GM21447 (cell line): ENCODE measurements around the gene FBXL15.
A peak's percentile ranks its signal among the peaks of the same experiment; 100 is the strongest.
"Not testable (repeated sequence)": the region's sequence is repeated elsewhere in the genome, so short reads cannot be mapped to it uniquely, and the experiment has no call there.

Experiments
- ATAC-seq: cut with Tn5 transposase; IDR thresholded peaks from one replicate; pipeline ENCODE4 v1.9.1; 2021; ENCODE audit not compliant: unreplicated experiment

Gene FBXL15

DNA sequence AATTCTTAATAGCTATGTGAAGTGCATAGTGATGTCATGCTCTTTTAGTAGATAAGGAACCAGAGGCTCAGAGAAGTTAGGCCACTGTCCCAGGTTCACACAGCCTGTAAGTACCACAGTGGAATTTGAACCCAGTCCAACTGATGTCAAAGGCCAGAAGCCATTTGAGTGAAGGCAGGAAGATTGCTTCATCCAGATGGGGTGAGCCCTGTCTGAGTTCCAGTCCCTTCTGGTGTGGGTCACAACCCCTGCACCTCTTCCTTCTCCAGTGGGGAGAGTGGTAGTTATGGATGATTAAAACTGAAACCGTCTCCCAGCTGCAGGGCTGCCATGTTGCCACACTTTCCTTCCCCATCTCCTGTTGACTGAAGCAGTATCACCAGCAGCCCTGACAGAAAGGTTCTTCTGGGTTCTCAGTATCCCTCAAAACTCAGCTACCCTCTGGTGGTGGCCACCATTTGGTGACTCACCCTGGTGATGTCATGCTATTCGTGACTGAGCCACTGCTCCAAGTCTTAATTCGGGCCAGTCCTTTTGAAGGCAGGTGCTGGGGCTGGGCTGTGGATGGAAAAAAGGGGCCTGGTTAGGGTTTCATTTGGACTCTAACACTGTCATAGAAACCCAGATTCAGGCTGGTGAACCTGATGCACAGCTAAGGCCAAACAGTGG is 32.2 kb downstream of the FBXL15 start:
- ATAC-seq, result no peak

DNA sequence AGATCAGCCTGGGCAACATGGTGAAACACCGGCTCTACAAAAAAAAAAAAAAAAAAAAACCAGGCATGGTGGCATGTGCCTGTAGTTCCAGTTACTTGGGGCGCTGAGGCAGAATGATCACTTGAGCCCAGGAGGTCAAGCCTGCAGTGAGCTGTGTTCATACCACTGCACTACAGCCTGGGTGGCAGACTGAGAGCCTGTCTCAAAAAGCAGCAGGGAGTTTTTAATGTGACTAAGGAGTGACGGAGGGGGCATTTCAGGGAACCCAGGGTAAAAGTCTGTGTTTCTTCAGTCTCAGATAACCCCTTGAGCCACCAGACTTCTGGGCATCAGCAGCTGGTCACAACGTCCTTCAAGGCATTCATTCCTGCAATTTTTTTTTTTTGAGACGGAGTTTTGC is 32.9 kb downstream of the FBXL15 start:
- no peak for ATAC-seq

DNA sequence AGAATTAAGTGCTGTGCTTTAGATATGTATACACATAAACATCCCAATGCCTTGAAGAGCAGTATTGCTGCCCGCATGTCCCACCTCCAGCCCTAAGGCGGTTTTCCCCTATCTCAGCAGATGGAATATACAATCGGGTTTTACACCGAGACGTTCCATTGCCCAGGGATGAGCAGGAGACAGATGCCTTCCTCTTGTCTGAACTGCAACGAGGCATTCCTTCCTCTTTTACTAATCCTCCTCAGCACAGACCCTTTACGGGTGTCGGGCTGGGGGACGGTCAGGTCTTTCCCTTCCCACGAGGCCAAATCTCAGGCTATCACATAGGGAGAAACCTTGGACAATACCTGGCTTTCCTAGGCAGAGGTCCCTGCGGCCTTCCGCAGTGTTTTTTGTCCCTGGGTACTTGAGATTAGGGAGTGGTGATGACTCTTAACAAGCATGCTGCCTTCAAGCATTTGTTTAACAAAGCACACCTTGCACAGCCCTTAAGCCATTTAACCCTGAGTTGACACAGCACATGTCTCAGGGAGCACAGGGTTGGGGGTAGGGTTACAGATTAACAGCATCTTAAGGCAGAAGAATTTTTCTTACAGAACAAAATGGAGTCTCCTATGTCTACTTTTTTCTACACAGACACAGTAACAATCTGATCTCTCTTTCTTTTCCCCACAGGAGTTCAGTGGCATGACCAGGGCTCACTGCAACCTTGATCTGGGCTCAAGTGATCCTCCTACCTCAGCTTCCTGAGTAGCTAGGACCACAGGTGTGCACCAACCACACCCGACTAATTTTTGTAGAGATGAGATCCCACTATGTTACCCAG is 34.2 kb downstream of the FBXL15 start:
- ATAC-seq, result not testable (repeated sequence)

DNA sequence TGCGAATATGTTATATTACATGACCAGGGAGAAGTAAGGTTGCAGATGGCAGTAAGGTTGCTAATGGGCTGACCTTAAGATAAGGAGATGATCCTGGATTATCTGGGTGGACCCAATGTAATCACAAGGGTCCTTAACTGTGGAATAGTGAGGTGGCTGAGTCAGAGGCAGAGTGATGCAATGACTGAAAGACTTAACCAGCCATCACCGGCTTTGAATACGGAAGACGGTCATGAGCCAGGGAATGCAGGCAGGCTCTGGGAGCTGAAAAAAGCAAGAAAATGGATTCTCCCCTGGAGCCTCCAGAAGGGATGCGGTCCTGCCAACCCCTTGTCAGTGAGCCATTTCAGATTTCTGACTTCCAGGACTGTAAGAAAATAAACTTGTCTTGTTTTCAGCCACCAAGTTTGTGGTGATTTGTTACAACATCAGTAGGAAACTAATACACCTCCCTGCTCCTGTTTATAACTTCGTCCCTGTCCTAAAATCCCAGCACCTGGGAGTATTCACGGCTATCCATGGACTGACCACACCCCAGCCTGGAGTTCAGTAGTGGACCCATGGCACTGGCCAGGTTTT is 35.3 kb downstream of the FBXL15 start:
- no peak for ATAC-seq

DNA sequence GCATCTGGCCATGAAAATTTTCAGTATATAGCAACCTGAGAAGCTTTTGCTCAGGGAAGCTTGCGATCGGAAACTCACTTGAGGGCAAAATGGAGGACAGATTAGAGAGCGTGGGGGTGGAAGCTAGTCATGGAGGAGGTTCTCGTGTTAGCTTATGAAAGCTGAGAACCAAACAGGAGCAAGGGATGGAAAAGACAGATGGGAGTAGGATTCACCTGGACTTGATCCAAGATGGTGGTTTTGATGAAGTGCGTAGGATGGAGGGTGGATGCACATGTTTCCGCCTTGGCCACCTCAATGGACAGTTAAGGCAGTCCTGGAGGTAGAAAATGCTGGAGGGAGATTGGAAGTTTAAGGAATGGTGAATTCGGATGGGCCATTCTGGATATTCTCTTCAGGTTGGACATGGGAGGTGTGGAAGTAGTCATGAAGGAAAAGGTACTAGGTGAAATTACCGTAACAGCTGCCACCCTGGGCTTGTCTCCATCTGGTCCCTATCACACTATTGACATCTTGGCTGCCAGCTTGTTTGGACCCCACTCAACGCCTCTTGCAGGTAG is 37.0 kb downstream of the FBXL15 start:
- ATAC-seq, result no peak

DNA sequence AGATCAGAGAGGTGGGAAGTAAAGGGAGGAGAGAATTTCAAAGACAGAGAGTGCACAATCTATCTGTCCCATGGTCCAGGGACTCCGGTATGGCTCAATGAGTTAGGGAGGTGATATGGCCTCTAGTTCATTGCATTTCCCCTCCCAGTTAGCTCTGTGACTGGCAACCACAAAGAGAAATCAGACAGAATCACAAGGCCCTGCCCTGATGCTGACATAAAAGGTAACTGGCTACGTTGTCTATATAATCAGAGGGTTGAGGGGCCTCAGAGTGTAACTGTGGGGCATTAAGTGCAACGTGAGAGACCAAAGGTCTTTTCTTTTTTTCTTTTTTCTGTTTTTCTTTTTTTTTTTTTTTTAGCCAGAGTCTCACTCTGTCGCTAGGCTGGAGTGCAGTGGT is 38.0 kb downstream of the FBXL15 start:
- ATAC-seq, result no peak

DNA sequence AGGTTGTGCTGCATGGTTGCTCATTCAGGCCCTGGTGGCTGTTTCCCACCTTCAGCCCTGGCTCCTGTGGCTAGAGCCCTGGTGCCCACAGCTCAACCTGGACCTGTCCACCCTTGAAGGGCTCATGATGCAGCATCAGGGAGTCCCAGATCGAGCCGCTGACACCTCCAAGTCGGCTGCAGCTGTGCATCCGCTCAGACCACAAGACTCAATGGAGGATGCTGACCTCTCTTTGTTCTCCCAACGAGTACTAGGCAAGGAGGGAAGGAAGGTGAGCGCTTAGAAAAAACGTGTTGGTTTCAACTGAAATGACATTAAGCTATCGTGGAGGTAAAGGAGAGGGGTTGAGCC is 40.2 kb downstream of the FBXL15 start:
- ATAC-seq, result peak; percentile 40

DNA sequence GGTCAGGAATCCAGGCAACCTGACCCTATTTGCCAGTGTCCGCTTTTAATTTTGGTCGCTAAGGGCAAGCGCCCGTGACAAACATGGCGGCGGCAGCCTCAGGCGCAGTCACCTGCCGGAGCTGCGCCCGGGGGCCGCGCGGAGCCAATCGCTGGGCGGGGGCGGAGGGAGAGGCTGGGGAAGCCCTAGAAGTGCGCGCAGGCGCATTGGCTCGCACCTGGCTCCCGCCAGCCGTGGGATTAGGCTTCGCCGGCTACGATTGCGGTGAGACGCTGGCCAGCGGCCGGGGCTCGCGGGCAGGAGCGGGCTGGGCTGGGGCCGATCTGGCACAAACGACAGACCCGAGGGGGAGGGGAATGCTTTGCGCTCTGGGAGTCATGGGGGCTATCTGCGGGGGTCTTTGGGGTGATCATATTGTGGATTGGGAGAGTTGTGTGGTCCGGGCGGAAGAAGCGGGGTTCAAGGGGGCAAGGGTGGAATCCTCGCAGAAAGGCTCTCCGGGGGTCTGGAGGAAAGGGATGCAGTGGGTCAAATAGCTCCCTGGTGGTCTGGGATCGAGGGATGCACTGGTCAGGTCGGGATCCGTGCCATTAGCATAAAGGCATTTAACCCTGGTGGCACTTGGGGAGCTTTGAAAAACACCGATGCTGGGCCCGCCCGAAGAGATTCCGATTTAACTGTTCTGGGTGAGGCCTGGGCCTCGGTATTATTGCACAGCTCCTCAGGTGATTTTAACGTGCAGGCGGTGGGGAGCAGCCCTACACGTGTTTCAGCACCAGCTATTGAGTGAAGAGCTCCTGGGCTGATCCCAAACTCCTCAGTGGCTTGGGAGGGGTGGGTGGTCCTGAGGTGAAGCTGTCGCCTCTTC is 40.8 kb downstream of the FBXL15 start:
- peak; percentile 80 for ATAC-seq

DNA sequence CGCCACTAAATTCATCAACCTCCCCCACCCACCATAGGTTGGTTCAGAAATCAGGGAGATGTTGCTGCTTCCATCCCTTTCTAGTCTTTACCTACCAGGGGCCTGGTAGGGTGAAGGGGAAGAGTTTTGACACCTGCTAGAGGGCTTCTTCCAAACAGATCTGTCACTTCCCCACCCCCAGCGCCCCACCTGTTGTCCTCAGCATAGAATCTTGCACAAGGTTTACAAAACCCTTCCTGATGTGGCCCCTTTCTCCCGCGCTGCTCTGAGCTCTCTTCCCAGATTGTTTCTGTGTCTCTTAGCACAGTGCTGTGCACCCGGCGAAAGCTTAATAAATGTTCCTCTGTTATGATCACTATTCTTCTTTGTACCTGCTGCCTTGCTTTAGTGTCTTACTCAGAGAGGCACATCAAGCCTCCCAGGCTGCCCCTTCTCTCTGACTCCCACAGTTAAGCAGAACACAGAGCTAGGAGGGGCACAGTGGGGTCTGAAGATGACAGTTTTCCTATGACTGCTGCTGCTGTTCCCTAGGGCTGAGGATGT is 41.9 kb downstream of the FBXL15 start:
- no peak for ATAC-seq

DNA sequence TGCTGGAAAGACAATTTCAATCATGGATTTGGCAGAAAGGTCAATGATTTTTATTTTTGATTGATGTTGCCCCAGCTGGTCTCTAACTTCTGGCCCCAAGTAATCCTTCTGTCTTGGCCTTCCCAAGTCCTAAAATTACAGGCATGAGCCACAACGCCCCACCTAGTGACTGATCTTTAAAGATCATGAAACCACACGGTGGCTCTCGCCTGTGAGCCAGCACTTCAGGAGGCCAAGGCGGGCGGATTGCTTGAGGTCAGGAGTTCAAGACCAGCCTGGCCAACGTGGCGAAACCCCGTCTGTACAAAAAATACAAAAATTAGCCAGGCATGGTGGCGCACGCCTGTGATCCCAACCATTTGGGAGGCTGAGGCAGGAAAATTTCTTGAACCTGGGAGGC is 43.3 kb downstream of the FBXL15 start:
- ATAC-seq, result no peak

DNA sequence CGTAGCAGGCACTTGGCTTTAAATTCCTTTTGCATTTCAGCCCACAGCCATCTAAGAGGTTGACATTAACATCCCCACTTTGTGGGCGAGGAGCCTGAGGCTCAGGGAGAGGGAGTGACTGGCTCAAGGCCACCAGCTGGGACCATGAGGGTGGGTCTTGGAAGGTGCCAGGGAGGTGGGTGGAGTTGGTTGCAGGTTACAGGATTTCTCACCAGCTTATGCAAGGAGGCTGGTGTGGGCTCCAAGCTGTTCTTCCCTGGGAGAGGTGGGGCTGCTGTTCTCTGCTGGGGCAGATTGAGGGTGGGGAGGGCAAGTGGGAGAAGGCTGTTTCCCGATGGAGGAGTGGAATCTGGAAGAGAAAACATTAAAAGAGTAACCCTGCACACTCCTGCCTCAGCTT is 44.8 kb downstream of the FBXL15 start:
- ATAC-seq, result no peak

DNA sequence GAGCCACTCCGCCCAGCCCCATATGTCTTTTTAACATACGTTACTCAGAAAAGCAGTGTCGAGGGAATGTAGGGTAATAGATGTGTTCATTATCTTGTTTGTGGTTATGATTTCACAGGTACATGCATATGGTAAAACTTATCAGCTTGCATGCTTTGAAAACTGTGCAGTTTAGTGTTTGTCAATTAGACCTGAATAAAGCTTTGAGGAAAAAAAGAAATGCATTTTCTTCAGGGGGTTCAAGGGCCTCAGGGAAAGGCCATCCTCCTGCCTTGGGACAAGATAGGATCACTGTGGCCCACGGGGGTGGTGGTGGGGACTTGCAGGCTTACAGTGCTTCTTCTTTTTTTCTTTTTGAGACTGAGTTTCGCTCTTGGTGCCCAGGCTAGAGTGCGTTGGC is 46.7 kb downstream of the FBXL15 start:
- no peak for ATAC-seq

DNA sequence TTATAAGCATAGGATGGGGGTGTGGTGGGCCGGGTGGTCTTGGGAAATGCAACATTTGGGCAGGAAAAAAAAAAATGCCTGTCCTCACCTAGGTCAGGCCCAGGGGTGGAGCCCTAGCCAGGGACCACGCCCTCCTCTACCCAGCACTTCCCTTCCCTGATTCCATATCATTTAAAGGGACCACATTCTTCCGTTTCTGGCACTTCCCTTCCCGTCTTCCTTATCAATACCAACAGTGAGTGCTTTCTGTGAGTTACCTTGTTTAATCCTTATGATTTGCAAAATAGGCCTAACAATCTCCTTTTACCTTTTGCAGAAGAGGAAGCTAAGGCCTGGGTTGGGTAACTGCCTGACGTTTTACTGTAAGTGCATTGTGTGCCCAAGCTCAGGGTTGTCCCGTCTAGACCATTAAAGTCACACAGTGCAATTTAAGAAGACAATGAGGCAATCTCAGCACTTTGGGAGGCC is 47.4 kb downstream of the FBXL15 start:
- ATAC-seq, result no peak

DNA sequence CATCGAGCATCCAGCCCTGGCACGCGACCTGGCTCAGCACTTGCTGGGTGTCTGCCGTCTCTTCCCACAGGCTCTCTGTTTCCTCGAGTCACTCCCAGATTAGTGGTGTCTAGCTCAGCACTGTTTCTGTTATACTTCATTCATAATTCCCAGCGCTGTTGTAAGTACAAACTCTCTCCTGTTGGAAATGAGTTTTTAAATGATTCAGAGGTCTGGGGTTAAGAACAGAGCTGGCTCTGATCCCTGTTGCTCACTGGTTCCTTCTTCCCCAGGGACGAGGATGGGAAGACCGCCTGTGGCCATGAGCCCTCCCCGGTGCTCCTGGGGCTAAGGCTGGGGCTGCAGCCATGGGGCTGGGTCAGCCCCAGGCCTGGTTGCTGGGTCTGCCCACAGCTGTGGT is 48.0 kb downstream of the FBXL15 start:
- ATAC-seq, result no peak

DNA sequence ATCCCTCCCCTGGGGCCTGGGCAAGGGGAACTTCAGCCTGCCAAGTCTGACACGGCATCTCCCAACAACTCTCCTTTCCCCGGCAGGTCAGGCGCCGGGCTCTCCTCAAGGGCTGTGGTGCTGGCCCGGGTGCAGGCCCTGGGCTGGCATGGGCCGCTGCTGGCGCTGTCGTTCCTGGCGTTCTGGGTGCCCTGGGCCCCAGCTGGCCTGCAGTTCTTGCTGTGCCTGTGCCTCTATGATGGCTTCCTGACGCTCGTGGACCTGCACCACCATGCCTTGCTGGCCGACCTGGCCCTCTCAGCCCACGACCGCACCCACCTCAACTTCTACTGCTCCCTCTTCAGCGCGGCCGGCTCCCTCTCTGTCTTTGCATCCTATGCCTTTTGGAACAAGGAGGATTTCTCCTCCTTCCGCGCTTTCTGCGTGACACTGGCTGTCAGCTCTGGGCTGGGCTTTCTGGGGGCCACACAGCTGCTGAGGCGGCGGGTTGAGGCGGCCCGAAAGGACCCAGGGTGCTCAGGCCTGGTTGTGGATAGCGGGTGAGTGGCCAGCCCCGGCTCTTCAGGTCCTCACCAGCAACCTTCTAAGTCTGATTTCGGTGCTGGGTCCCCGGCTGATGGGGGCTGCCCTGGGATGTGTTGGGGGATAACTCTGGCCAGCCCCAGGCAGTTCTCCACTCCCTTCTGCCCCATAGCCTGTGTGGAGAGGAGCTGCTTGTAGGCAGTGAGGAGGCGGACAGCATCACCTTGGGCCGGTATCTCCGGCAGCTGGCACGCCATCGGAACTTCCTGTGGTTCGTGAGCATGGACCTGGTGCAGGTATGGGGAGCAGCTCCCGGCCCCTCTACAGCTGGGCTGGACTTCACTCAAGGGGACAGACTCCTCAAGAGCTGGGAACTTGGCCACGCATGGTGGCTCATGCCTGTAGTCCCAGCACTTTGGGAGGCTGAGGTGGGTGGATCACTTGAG is 50.2 kb downstream of the FBXL15 start:
- ATAC-seq, result no peak
